K562 (cell line): ENCODE measurements around the gene TIMM8A. TPM values are rescaled to one million over a fixed set of nuclear protein-coding genes. Genes with fewer than 3 reads are reported as not detected.
A peak's percentile ranks its signal among the peaks of the same experiment; 100 is the strongest.

Experiments used
- CEBPB ChIP-seq: fragments of 450-650 bp; IDR thresholded peaks from 2 replicates; pipeline ENCODE4 v1.6.1; 2016; ENCODE audit warnings: missing genetic modification characterization, missing compliant biosample characterization
- LCOR ChIP-seq: sonication (generic); formaldehyde crosslinking; IDR thresholded peaks from 2 replicates; pipeline ENCODE4 v1.8.0; 2022; ENCODE audit warnings: mild to moderate bottlenecking, missing genetic modification reagents
- NFYB ChIP-seq: IDR thresholded peaks from 2 replicates; pipeline ENCODE4 v1.6.1; 2011; ENCODE audit warnings: mild to moderate bottlenecking, moderate library complexity; ENCODE audit not compliant: insufficient read length; ENCODE audit errors: extremely low read depth
- PHB2 ChIP-seq: fragments of 450-650 bp; IDR thresholded peaks from 2 replicates; pipeline ENCODE4 v1.6.1; 2017; ENCODE audit warnings: low read depth
- POLR2A ChIP-seq: fragments of 450-650 bp; conservative IDR thresholded peaks from 2 replicates; pipeline ENCODE4 v1.6.1; 2016
- RAD51 ChIP-seq: fragments of 450-650 bp; IDR thresholded peaks from 2 replicates; pipeline ENCODE4 v1.7.1; 2016; ENCODE audit warnings: low read depth, mild to moderate bottlenecking, borderline replicate concordance
- RBFOX2 ChIP-seq: fragments of 200-400 bp; formaldehyde crosslinking; IDR thresholded peaks from 2 replicates; pipeline ENCODE4 v1.6.1; 2017; ENCODE audit warnings: low read depth, mild to moderate bottlenecking, low read length, moderate library complexity
- SNIP1 ChIP-seq: fragments of 450-650 bp; IDR thresholded peaks from 2 replicates; pipeline ENCODE4 v1.7.1; 2017; ENCODE audit warnings: low read depth, mild to moderate bottlenecking
- SRSF7 ChIP-seq: fragments of 200-400 bp; formaldehyde crosslinking; optimal IDR thresholded peaks from 2 replicates; pipeline ENCODE3; 2017; ENCODE audit warnings: mild to moderate bottlenecking, low read depth, low read length
- ZNF318 ChIP-seq, 2 experiments: fragments of 450-650 bp; IDR thresholded peaks; 2 replicates each; pipeline ENCODE4 v1.6.1; 2016; ENCODE audit warnings: mild to moderate bottlenecking in 2 of 2, borderline replicate concordance in 1 of 2, low read depth in 1 of 2, moderate library complexity in 1 of 2
- ZNF444 ChIP-seq: fragments of 250-450 bp; sonication (Bioruptor Pico); IDR thresholded peaks from 2 replicates; pipeline ENCODE4 v1.4.0; 2020; ENCODE audit warnings: mild to moderate bottlenecking, moderate library complexity
- ZNF57 ChIP-seq: fragments of 450-650 bp; formaldehyde crosslinking; IDR thresholded peaks from 2 replicates; pipeline ENCODE4 v1.4.0; 2020; ENCODE audit warnings: mild to moderate bottlenecking, moderate library complexity
- ZNF740 ChIP-seq, 3 experiments: fragments of 200-800 bp in 1 of 3; sonication (Bioruptor generic) in 1 of 3; sonication (generic) in 1 of 3; formaldehyde crosslinking in 1 of 3; IDR thresholded peaks; 2 replicates each; pipeline versions ENCODE4 v1.6.1 to v1.8.0; 2016 to 2022; ENCODE audit warnings: mild to moderate bottlenecking in 2 of 3, missing compliant biosample characterization in 2 of 3, missing genetic modification characterization in 2 of 3, missing genetic modification reagents in 1 of 3
- ZNF76 ChIP-seq: fragments of 250-450 bp; sonication (Bioruptor Pico); IDR thresholded peaks from 2 replicates; pipeline ENCODE4 v1.4.0; 2020; ENCODE audit warnings: mild to moderate bottlenecking, moderate library complexity, borderline replicate concordance
- ZNF766 ChIP-seq: fragments of 200-800 bp; sonication (Bioruptor generic); conservative IDR thresholded peaks from 2 replicates; pipeline ENCODE4 v1.6.1; 2016; ENCODE audit warnings: missing genetic modification characterization, missing compliant biosample characterization
- ZSCAN32 ChIP-seq: fragments of 450-650 bp; formaldehyde crosslinking; IDR thresholded peaks from 2 replicates; pipeline ENCODE4 v1.4.0; 2020; ENCODE audit warnings: mild to moderate bottlenecking, moderate library complexity
- polyA plus RNA-seq, 8 experiments: library from polyadenylated mRNA; depleted of rRNA in 4 of 8; stranded (reverse) in 5 of 8; unstranded in 3 of 8; fragments of >200 nt; fragmentation: Nextera tagmentation in 2 of 8; fragmentation: Illumina TruSeq in 1 of 8; extraction: Ambion mirVana in 2 of 8; extraction: Trizol in 1 of 8; gene quantifications; 2 replicates each; pipeline versions ENCODE4 v1.2.1 to v1.2.3, GENCODE V29; 2011 to 2014; ENCODE audit warnings: inconsistent platforms in 1 of 8, missing spikeins in 1 of 8
- total RNA-seq, 7 experiments: library from RNA; depleted of rRNA in 6 of 7; stranded (reverse); fragments of >200 nt in 6 of 7; fragmentation: Illumina TruSeq in 2 of 7; extraction: Trizol in 2 of 7; gene quantifications; 2 replicates each; pipeline versions ENCODE4 v1.2.1 to v1.2.3, GENCODE V29; 2011 to 2021; ENCODE audit warnings: low replicate concordance in 1 of 7
- TF ChIP-seq, protein P1 (sequence below): fragments of 450-650 bp; formaldehyde crosslinking; IDR thresholded peaks from 2 replicates; pipeline ENCODE4 v1.4.0; 2022; ENCODE audit warnings: missing genetic modification characterization

TIMM8A gene
- total and polyA plus RNA-seq, 9 of the 15 experiments (the other 6 are each of a cell fraction or from before 2014, with no cell fraction given) = 10.9 to 132 (median 41.1) TPM

- no peak for TF ChIP-seq PHB2
- TF ChIP-seq, protein P1, sequence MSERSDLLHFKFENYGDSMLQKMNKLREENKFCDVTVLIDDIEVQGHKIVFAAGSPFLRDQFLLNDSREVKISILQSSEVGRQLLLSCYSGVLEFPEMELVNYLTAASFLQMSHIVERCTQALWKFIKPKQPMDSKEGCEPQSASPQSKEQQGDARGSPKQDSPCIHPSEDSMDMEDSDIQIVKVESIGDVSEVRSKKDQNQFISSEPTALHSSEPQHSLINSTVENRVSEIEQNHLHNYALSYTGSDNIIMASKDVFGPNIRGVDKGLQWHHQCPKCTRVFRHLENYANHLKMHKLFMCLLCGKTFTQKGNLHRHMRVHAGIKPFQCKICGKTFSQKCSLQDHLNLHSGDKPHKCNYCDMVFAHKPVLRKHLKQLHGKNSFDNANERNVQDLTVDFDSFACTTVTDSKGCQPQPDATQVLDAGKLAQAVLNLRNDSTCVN (CRISPR knock-in tag) = no peak
- TF ChIP-seq ZNF766 = peak; percentile 31; the same call in 1 of the 2 replicates
- peak; percentile 87 for TF ChIP-seq SNIP1
- TF ChIP-seq NFYB = no peak
- TF ChIP-seq RBFOX2 = peak; percentile 97
- TF ChIP-seq RAD51 = no peak
- TF ChIP-seq CEBPB (tag) = peak; percentile 58
- peak; percentile 99 for TF ChIP-seq POLR2A
- TF ChIP-seq SRSF7 = no peak
- TF ChIP-seq ZNF318 (IDR thresholded peaks at IDR 0.05; ENCODE audit: borderline replicate concordance in 1 of 2, low read depth in 1 of 2) = 0 out of 4 replicates have a peak, but pooled peaks of 1 of the 2 experiments have one; percentile 40
- no peak for TF ChIP-seq ZNF444 (CRISPR knock-in tag)
- TF ChIP-seq ZNF76 (CRISPR knock-in tag) = no peak
- TF ChIP-seq ZNF57 (CRISPR knock-in tag) = no peak
- peak; percentile 87 for TF ChIP-seq LCOR (CRISPR knock-in tag)
- peak; percentile 90 for TF ChIP-seq ZNF740 (CRISPR knock-in tag; IDR thresholded peaks at IDR 0.05)
- no peak for TF ChIP-seq ZNF740 (tag; IDR thresholded peaks at IDR 0.05)
- no peak for TF ChIP-seq ZSCAN32 (CRISPR knock-in tag)
Observed at GRCh38 chrX:101390664-101391525, 42.4 kb upstream of the TIMM8A start, which contains the start of gene RPL36A (continued).
